Dermis blood vessel endothelial cell (primary cell): Measurements from ENCODE around the gene ADAMTSL1. TPM values are rescaled to one million over a fixed set of nuclear protein-coding genes. Genes with fewer than 3 reads are reported as not detected.

Experiments
- DNase-seq: peaks from one replicate; pipeline ENCODE4 v3.0.0; 2010
- total RNA-seq: library from RNA; depleted of rRNA; stranded (reverse); fragments of >200 nt; gene quantifications from 2 replicates; pipeline ENCODE4 v1.2.3, GENCODE V29; 2014

The ADAMTSL1 gene
- total RNA-seq, 1 donor from 2014 or later, result 6.0 TPM

GRCh38 chr9:18500451-18500850, 26.5 kb downstream of the ADAMTSL1 start:
- DNase-seq, result no peak

GRCh38 chr9:18501949-18502348, 28.0 kb downstream of the ADAMTSL1 start:
- no peak for DNase-seq

- no peak for DNase-seq
Measured at GRCh38 chr9:18502546-18502945, 28.6 kb downstream of the ADAMTSL1 start.

- no peak for DNase-seq
Measured at GRCh38 chr9:18504707-18505106, 30.8 kb downstream of the ADAMTSL1 start.

GRCh38 chr9:18507151-18507550, 33.2 kb downstream of the ADAMTSL1 start:
- DNase-seq, result no peak

GRCh38 chr9:18516514-18516913, 42.6 kb downstream of the ADAMTSL1 start:
- no peak for DNase-seq

GRCh38 chr9:18516965-18517364, 43.0 kb downstream of the ADAMTSL1 start:
- DNase-seq, result no peak

- no peak for DNase-seq
Measured at GRCh38 chr9:18520416-18521047, 46.6 kb downstream of the ADAMTSL1 start.

GRCh38 chr9:18526685-18527084, 52.7 kb downstream of the ADAMTSL1 start:
- DNase-seq, result no peak

GRCh38 chr9:18531136-18532065, 57.4 kb downstream of the ADAMTSL1 start:
- no peak for DNase-seq

GRCh38 chr9:18534611-18535010, 60.7 kb downstream of the ADAMTSL1 start:
- no peak for DNase-seq

- no peak for DNase-seq
Measured at GRCh38 chr9:18536554-18536953, 62.6 kb downstream of the ADAMTSL1 start.

GRCh38 chr9:18539203-18539693, 65.3 kb downstream of the ADAMTSL1 start:
- DNase-seq, result no peak

GRCh38 chr9:18542837-18543405, 69.0 kb downstream of the ADAMTSL1 start:
- DNase-seq, result peak; percentile 17

- peak; percentile 37 for DNase-seq
Measured at GRCh38 chr9:18543406-18544192, 69.6 kb downstream of the ADAMTSL1 start.

GRCh38 chr9:18544456-18544855, 70.5 kb downstream of the ADAMTSL1 start:
- no peak for DNase-seq

- DNase-seq, result no peak
Measured at GRCh38 chr9:18545636-18546360, 71.8 kb downstream of the ADAMTSL1 start.

- no peak for DNase-seq
Measured at GRCh38 chr9:18548456-18548855, 74.5 kb downstream of the ADAMTSL1 start.

- no peak for DNase-seq
Measured at GRCh38 chr9:18549772-18550171, 75.8 kb downstream of the ADAMTSL1 start.

- no peak for DNase-seq
Measured at GRCh38 chr9:18550286-18550685, 76.3 kb downstream of the ADAMTSL1 start.

GRCh38 chr9:18554244-18554643, 80.3 kb downstream of the ADAMTSL1 start:
- no peak for DNase-seq
